HL-60 (cell line): ENCODE data around the gene FARP2.

ENCODE experiments used
- DNase-seq, 2 experiments: peaks; one replicate each; pipeline ENCODE4 v3.0.0-alpha.2; 2010 to 2020; ENCODE audit warnings: low read depth in 1 of 2, low spot score in 1 of 2
- H3K27ac ChIP-seq: fragments of 250-450 bp; sonication (Bioruptor Pico); replicated peaks from 2 replicates; pipeline ENCODE4 v1.5.1; 2020; ENCODE audit warnings: mild to moderate bottlenecking, moderate library complexity
- H3K27me3 ChIP-seq: fragments of 250-450 bp; sonication (Bioruptor Pico); 2 replicates; pipeline ENCODE4 v1.5.1; 2021; ENCODE audit warnings: mild to moderate bottlenecking, moderate library complexity; ENCODE audit not compliant: insufficient read depth, poor library complexity, severe bottlenecking
- H3K4me3 ChIP-seq: replicated peaks from 2 replicates; pipeline ENCODE4 v1.5.1; 2011; ENCODE audit warnings: mild to moderate bottlenecking, control low read depth, low read length; ENCODE audit not compliant: insufficient read depth
- GABPA ChIP-seq: IDR thresholded peaks from 2 replicates; pipeline ENCODE4 v1.6.1; 2012; ENCODE audit warnings: low read depth
- POLR2AphosphoS5 ChIP-seq: IDR thresholded peaks from 2 replicates; pipeline ENCODE4 v1.6.1; 2012; ENCODE audit warnings: low read depth
- SPI1 ChIP-seq: IDR thresholded peaks from 2 replicates; pipeline ENCODE4 v1.6.1; 2012; ENCODE audit warnings: low read depth, mild to moderate bottlenecking, borderline replicate concordance
- TF ChIP-seq, protein P1 (sequence below): IDR thresholded peaks from 2 replicates; pipeline ENCODE4 v1.6.1; 2012; ENCODE audit warnings: low read depth; ENCODE audit not compliant: insufficient replicate concordance
- TF ChIP-seq, protein P2 (sequence below): IDR thresholded peaks from one replicate; pipeline ENCODE4 v1.5.1; 2011; ENCODE audit warnings: low read length, control low read depth, inconsistent platforms; ENCODE audit not compliant: insufficient read depth

FARP2 gene

DNA sequence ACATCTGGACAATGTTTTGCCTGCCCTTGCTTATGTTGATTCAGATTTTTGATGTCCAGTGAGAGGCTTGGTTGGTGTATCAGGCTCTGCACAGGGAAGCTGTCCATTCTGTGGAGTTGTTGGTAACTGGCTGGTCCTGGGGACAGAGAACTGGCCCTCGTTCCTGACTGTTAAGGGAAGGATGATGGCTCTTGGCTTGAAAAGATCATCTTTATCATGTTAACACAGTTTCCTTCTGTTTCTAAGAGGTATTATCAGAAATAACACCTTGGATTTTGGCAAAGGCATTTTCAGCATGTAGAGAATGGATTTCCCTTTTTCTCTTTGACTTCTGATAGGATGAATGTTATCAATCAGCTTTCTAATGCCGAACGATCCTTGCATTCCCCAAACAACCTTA lies 133.0 kb downstream of the FARP2 start:
- Histone ChIP-seq H3K4me3 (no peak overlapping the region), H3K27ac (no peak overlapping the region), H3K27me3 (peaks cover 13% of the 10 kb centered on the region)
- TF ChIP-seq SPI1 (no peak), POLR2AphosphoS5 (no peak)
- TF ChIP-seq, protein P1, sequence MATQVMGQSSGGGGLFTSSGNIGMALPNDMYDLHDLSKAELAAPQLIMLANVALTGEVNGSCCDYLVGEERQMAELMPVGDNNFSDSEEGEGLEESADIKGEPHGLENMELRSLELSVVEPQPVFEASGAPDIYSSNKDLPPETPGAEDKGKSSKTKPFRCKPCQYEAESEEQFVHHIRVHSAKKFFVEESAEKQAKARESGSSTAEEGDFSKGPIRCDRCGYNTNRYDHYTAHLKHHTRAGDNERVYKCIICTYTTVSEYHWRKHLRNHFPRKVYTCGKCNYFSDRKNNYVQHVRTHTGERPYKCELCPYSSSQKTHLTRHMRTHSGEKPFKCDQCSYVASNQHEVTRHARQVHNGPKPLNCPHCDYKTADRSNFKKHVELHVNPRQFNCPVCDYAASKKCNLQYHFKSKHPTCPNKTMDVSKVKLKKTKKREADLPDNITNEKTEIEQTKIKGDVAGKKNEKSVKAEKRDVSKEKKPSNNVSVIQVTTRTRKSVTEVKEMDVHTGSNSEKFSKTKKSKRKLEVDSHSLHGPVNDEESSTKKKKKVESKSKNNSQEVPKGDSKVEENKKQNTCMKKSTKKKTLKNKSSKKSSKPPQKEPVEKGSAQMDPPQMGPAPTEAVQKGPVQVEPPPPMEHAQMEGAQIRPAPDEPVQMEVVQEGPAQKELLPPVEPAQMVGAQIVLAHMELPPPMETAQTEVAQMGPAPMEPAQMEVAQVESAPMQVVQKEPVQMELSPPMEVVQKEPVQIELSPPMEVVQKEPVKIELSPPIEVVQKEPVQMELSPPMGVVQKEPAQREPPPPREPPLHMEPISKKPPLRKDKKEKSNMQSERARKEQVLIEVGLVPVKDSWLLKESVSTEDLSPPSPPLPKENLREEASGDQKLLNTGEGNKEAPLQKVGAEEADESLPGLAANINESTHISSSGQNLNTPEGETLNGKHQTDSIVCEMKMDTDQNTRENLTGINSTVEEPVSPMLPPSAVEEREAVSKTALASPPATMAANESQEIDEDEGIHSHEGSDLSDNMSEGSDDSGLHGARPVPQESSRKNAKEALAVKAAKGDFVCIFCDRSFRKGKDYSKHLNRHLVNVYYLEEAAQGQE = no peak
- DNase-seq = no peak

DNA sequence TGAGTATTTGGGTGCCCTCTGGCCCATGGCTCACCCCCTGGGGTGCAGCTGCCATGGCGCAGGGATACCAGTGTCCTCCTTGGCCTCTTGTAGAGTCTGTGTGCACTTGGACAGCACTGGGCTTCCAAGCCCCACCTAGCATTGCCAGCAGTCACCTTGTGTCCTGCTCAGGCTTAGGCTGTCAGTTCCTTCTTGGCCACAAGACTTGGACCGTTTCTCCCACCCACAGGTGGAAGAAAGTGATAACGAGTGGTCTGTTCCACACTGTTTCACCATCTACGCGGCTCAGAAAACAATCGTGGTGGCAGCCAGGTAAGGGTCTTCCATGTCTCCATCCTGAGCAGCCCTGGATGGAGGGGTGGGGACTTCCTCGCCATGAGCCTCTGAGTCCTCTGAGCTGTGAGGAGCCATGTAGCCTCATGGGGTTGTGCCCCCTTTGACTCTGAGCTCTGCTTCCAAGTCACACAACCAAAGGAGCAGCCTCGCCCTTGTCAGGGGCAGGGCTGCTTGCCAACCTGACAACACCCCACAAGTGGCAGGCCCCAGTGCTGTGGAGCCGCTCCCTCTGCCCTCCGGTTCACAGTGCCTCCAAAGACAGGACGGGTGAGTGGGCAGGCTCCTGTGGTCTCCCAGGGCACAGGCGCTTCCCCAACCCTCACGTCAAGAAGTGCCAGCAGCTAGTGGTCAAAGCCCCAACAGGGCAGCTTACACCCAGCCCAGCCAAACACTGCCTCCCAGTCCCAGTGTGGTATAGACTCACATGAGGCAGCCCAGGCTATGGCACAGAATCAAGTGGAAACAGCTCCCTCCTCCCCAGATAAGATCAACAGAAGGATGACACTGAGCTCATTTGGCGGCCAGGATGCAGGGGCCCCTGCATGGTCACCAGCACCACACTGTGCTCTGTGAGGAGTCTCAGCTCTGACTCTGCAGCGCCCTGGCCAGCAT lies 133.9 kb downstream of the FARP2 start:
- Histone ChIP-seq H3K27ac (no peak overlapping the region), H3K4me3 (no peak overlapping the region), H3K27me3 (peaks cover 13% of the 10 kb centered on the region)
- TF ChIP-seq POLR2AphosphoS5 = no peak
- TF ChIP-seq, protein P1 = no peak
- TF ChIP-seq, protein P2, sequence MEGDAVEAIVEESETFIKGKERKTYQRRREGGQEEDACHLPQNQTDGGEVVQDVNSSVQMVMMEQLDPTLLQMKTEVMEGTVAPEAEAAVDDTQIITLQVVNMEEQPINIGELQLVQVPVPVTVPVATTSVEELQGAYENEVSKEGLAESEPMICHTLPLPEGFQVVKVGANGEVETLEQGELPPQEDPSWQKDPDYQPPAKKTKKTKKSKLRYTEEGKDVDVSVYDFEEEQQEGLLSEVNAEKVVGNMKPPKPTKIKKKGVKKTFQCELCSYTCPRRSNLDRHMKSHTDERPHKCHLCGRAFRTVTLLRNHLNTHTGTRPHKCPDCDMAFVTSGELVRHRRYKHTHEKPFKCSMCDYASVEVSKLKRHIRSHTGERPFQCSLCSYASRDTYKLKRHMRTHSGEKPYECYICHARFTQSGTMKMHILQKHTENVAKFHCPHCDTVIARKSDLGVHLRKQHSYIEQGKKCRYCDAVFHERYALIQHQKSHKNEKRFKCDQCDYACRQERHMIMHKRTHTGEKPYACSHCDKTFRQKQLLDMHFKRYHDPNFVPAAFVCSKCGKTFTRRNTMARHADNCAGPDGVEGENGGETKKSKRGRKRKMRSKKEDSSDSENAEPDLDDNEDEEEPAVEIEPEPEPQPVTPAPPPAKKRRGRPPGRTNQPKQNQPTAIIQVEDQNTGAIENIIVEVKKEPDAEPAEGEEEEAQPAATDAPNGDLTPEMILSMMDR = no peak
- no peak for TF ChIP-seq GABPA
- no peak for TF ChIP-seq SPI1
- no peak for DNase-seq

DNA sequence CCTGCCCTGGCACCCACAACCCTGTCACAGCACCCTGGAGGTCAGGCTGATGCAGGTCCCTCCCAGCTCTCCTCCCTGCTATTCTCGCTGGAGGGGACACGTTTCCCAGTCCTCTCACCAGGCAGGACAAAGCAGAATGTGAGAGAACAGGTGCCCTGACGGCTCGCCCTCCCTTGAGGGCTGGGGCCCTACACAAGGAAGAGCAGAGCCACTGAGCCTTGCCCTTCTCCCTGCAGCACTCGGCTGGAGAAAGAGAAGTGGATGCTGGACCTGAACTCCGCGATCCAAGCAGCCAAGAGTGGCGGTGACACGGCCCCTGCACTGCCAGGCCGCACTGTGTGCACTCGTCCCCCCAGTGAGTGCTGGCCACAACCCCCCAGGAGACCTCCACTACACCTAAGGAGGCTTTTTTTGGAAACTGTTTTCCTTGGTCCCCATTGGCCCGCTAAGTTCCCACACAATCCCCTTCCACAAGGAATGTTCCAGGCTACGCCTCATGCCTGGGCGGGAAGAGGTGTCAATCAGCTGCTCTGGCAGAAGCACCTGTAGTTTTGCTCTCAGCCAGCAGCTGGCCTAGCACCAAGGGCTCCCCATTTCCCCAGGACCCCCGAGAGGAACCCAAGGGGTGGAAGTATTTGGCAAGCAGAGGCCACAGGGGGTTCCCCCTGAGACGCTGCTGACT lies 134.9 kb downstream of the FARP2 start:
- H3K27ac ChIP-seq = no peak overlapping the region
- peaks cover 13% of the 10 kb centered on the region for H3K27me3 ChIP-seq
- DNase-seq = no peak
- TF ChIP-seq GABPA (no peak), SPI1 (no peak), POLR2AphosphoS5 (no peak)
- TF ChIP-seq, protein P1 = no peak
- TF ChIP-seq, protein P2 = no peak
- H3K4me3 ChIP-seq = no peak overlapping the region
